PFSK-1 (cell line): ENCODE measurements around the gene ZDHHC4.

Experiments used
- POLR2AphosphoS5 ChIP-seq: IDR thresholded peaks from 2 replicates; pipeline ENCODE4 v1.6.1; 2012; ENCODE audit warnings: low read depth, mild to moderate bottlenecking, control low read depth, low read length, moderate library complexity
- REST ChIP-seq, 2 experiments: IDR thresholded peaks; 2 replicates each; pipeline versions ENCODE4 v1.6.1 to v1.8.0; 2011 to 2012; ENCODE audit warnings: low read depth in 2 of 2, low read length in 2 of 2, control low read depth in 1 of 2, inconsistent platforms in 1 of 2, mild to moderate bottlenecking in 1 of 2, moderate library complexity in 1 of 2; ENCODE audit not compliant: insufficient read depth in 1 of 2
- SIN3A ChIP-seq: IDR thresholded peaks from 2 replicates; pipeline ENCODE4 v1.6.1; 2012; ENCODE audit warnings: mild to moderate bottlenecking, low read length, moderate library complexity, borderline replicate concordance; ENCODE audit not compliant: insufficient read depth
- TAF1 ChIP-seq: IDR thresholded peaks from 2 replicates; pipeline ENCODE4 v1.6.1; 2012; ENCODE audit warnings: low read length, control low read depth, borderline replicate concordance; ENCODE audit not compliant: insufficient read depth

DNA sequence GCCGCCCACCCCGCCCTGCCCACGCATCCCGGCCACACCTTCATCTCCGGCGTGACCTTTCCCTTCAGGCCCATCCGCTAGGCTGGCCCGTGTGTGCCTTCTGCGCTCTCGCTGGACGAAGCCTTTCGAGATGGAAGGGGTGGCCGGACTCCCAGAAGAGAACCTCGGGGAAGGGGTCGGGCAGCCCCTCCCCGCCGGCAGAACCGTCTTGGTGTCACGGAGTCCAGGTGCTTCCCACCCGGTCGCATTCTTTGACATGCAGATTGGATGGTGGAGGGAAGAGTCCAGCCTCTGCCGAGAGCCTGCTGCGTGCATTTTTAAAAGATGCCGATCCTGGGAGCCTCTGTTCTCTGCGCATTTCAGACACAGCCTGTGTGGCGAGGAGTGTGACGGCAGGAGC, 30.8 kb downstream of the ZDHHC4 start:
- TF ChIP-seq POLR2AphosphoS5 (no peak), REST (IDR thresholded peaks at IDR 0.05; ENCODE audit: insufficient read depth in 1 of 2, low read depth in 2 of 2, low read length in 2 of 2) (no peak), TAF1 (no peak), SIN3A (no peak)
